Peyer's patch (tissue), 4 donors: Measurements from ENCODE around the gene GPR160. TPM values are rescaled to one million over a fixed set of nuclear protein-coding genes. Genes with fewer than 3 reads are reported as not detected.
A peak's percentile ranks its signal among the peaks of the same experiment; 100 is the strongest.

ENCODE experiments used
- DNase-seq, 3 donors: peaks; one replicate each; pipeline ENCODE4 v3.0.0-alpha.2; 2017 to 2019
- H3K27ac ChIP-seq, 4 donors: fragments of 200-600 bp; sonication (generic); one replicate each; pipeline ENCODE4 v1.5.1; 2016 to 2019
- H3K27me3 ChIP-seq, 2 donors: fragments of 200-600 bp; sonication (generic); one replicate each; pipeline ENCODE4 v1.5.1; 2019
- H3K36me3 ChIP-seq, 3 donors: fragments of 200-600 bp; sonication (generic); one replicate each; pipeline ENCODE4 v1.5.1; 2016 to 2019
- H3K4me1 ChIP-seq, 4 donors: fragments of 200-600 bp; sonication (generic); one replicate each; pipeline ENCODE4 v1.5.1; 2016 to 2019
- H3K4me3 ChIP-seq, 4 donors: fragments of 200-600 bp; sonication (generic); 1 replicate in 3 of 4; 2 replicates in 1 of 4; pipeline ENCODE4 v1.5.1; 2016 to 2019; ENCODE audit warnings: mild to moderate bottlenecking in 1 of 4
- H3K9me3 ChIP-seq, 4 donors: fragments of 200-600 bp; sonication (generic); one replicate each; pipeline ENCODE4 v1.5.1; 2016 to 2019; ENCODE audit warnings: mild to moderate bottlenecking in 1 of 4
- CTCF ChIP-seq, 6 experiments: fragments of 450-650 bp in 4 of 6; fragments of 200-600 bp in 2 of 6; sonication (generic) in 1 of 6; IDR thresholded peaks; one replicate each; pipeline ENCODE4 v1.5.1; 2017 to 2019; ENCODE audit warnings: antibody characterized with exemption in 6 of 6, mild to moderate bottlenecking in 3 of 6, moderate library complexity in 1 of 6
- POLR2A ChIP-seq, 2 donors: fragments of 450-650 bp; IDR thresholded peaks; one replicate each; pipeline ENCODE4 v1.5.1; 2017; ENCODE audit warnings: antibody characterized with exemption in 2 of 2, mild to moderate bottlenecking in 2 of 2, moderate library complexity in 2 of 2
- total RNA-seq, 4 donors: library from RNA; depleted of rRNA; stranded (reverse); fragments of >200 nt; gene quantifications; one replicate each; pipeline ENCODE4 v1.1.0, GENCODE V29; 2016

Gene GPR160
- total RNA-seq, 4 donors from 2014 or later: 144 to 231 (median 203) TPM

DNA sequence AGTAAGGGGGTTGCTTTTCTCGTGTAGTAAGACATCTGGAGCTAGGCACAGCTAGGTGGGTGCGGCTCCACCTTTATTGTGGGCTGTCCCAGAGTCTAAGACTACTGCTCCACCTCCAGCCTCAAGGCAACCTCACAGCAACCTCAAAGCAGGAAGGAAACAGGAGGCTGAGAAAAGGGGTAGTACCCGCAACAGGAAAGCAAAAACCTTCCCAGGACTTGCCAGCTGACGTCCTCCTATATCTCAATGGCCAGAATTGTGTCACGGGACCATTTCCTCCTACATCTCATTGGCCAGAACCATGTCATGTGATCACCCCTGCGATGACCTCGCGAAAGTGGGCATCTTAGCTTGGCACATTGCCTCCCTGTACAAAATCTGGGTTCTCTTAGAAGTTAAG is 4.3 kb upstream of the GPR160 start:
- Histone ChIP-seq H3K4me3 (no peak overlapping the region), H3K27me3 (no peaks in the 10 kb centered on the region), H3K36me3 (no peaks in the 10 kb centered on the region), H3K9me3 (no peaks in the 10 kb centered on the region), H3K4me1 (peaks cover 0 to 5% (median 2%) of the 10 kb centered on the region in 4 donors), H3K27ac (no peak overlapping the region)
- DNase-seq: peak in 1 of 3 donors; percentile 64
- TF ChIP-seq CTCF (IDR thresholded peaks at IDR 0.05): no peak
- no peak for TF ChIP-seq POLR2A (IDR thresholded peaks at IDR 0.05)

- H3K36me3 ChIP-seq: no peaks in the 10 kb centered on the region
- peak; percentile 59 to 78 (median 71) for DNase-seq
- peak overlapping the region; percentile 53 to 78 (median 70) for H3K4me3 ChIP-seq
- no peaks in the 10 kb centered on the region for H3K9me3 ChIP-seq
- no peak for TF ChIP-seq POLR2A (IDR thresholded peaks at IDR 0.05)
- TF ChIP-seq CTCF (IDR thresholded peaks at IDR 0.05): peak; percentile 5 to 42 (median 35)
- H3K27me3 ChIP-seq: no peaks in the 10 kb centered on the region
- peaks cover 0 to 9% (median 4%) of the 10 kb centered on the region in 4 donors for H3K4me1 ChIP-seq
- peak overlapping the region; percentile 74 to 86 (median 80) for H3K27ac ChIP-seq
Measured at GRCh38 chr3:170038434-170039110, 777 bp downstream of the GPR160 start.

DNA sequence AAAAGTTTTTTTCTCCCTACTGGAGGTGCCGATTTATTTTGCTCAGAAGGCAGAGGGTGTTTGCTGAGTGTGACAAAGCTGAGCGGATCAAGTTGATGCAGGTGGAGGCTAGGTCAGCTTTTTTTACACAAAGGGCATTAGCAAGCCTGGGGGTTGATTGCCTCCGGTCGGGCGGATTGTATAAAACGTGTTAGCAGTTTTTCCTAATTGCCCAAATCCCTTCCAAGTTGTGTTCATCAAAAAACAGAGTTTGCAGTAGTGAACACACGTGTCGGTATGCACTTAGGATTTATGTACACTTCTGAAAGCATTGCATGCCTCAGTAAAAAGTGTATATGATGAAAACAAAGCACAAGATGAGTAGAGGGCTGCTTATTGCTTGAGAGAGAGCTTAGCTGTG is 2.6 kb downstream of the GPR160 start:
- Histone ChIP-seq H3K4me1 (peaks cover 0 to 20% (median 4%) of the 10 kb centered on the region in 4 donors), H3K27me3 (no peaks in the 10 kb centered on the region), H3K4me3 (peak overlapping the region in 3 of 4 donors; percentile 53 to 78 (median 64)), H3K36me3 (no peaks in the 10 kb centered on the region), H3K27ac (peak overlapping the region in 2 of 4 donors; percentile 55 to 83), H3K9me3 (no peaks in the 10 kb centered on the region)
- no peak for DNase-seq
- TF ChIP-seq CTCF (IDR thresholded peaks at IDR 0.05): no peak
- TF ChIP-seq POLR2A (IDR thresholded peaks at IDR 0.05): no peak

DNA sequence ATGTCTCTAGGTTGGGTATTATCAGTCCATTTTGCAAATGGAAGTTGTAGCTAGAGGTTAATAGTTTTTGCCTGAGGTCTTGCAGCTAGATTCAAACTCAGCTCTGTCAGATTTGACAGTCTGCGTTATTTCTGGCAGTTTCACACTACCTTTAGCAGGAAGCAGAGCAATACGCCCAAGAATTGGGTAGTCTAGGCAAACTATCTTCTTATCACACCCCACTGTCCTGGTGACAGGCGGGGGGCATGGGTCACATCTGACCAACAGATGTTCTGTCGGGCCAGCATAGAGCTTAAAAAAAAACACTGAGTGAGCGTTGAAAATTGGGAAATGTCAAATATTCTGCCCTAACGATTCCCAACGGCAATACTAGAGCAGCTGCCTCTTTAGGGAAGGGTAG is 5.7 kb downstream of the GPR160 start:
- TF ChIP-seq POLR2A (IDR thresholded peaks at IDR 0.05): no peak
- TF ChIP-seq CTCF (IDR thresholded peaks at IDR 0.05): no peak
- H3K4me1 ChIP-seq: peaks cover 0 to 32% (median 4%) of the 10 kb centered on the region in 4 donors
- no peaks in the 10 kb centered on the region for H3K36me3 ChIP-seq

GRCh38 chr3:170044271-170044670 is 6.5 kb downstream of the GPR160 start:
- Histone ChIP-seq H3K27ac (peak overlapping the region; percentile 67 to 79 (median 71)), H3K27me3 (no peaks in the 10 kb centered on the region), H3K4me1 (peaks cover 0 to 38% (median 3%) of the 10 kb centered on the region in 4 donors), H3K36me3 (no peaks in the 10 kb centered on the region), H3K9me3 (no peaks in the 10 kb centered on the region), H3K4me3 (peak overlapping the region in 2 of 4 donors; percentile 2 to 28)
- TF ChIP-seq CTCF (IDR thresholded peaks at IDR 0.05) (no peak), POLR2A (IDR thresholded peaks at IDR 0.05) (no peak)
- DNase-seq: no peak

More for the DNA sequence above, 5.7 kb downstream of the GPR160 start:
- no peak for DNase-seq
- H3K4me3 ChIP-seq: no peak overlapping the region
- no peaks in the 10 kb centered on the region for H3K27me3 ChIP-seq
- H3K9me3 ChIP-seq: no peaks in the 10 kb centered on the region
- peak overlapping the region in 1 of 4 donors; percentile 33 for H3K27ac ChIP-seq
